ENCODE measurements around the gene DNAAF8.
"Not testable (repeated sequence)": the region's sequence is repeated elsewhere in the genome, so short reads cannot be mapped to it uniquely, and the experiment has no call there.

- not testable (repeated sequence) for TF ChIP-seq CTBP1 (IDR thresholded peaks at IDR 0.05; ENCODE audit: borderline replicate concordance); FOXK2 (IDR thresholded peaks at IDR 0.05); SUZ12 (IDR thresholded peaks at IDR 0.05); LEF1 (IDR thresholded peaks at IDR 0.05; ENCODE audit: borderline replicate concordance); BHLHE40 (IDR thresholded peaks at IDR 0.05; ENCODE audit: borderline replicate concordance); TARDBP (IDR thresholded peaks at IDR 0.05); FOXM1 (IDR thresholded peaks at IDR 0.05; ENCODE audit: borderline replicate concordance); HDGF (IDR thresholded peaks at IDR 0.05; ENCODE audit: borderline replicate concordance); SP1 (IDR thresholded peaks at IDR 0.05); FOXA1 (IDR thresholded peaks at IDR 0.05); ELF4 (IDR thresholded peaks at IDR 0.05); ARNT (IDR thresholded peaks at IDR 0.05); PKNOX1 (IDR thresholded peaks at IDR 0.05); L3MBTL2 (conservative IDR thresholded peaks at IDR 0.05)
Measured at GRCh38 chr16:4784444-4784987, 50.2 kb downstream of the DNAAF8 start.
